HG03159 (cell line): ENCODE data around the gene GLDN.
"Not testable (repeated sequence)": the region's sequence is repeated elsewhere in the genome, so short reads cannot be mapped to it uniquely, and the experiment has no call there.

ENCODE experiments used
- ATAC-seq: cut with Tn5 transposase; IDR thresholded peaks from one replicate; pipeline ENCODE4 v1.9.1; 2021; ENCODE audit warnings: mild to moderate bottlenecking, moderate library complexity; ENCODE audit not compliant: unreplicated experiment

The GLDN gene

GRCh38 chr15:51386960-51387698, 45.7 kb downstream of the GLDN start:
- no peak for ATAC-seq

- no peak for ATAC-seq
These were observed 46.2 kb downstream of the GLDN start for GRCh38 chr15:51387699-51388041.

GRCh38 chr15:51388726-51389125, 47.3 kb downstream of the GLDN start:
- no peak for ATAC-seq

- ATAC-seq: no peak
These were observed 48.9 kb downstream of the GLDN start for GRCh38 chr15:51390241-51390965.

- ATAC-seq: no peak
These were observed 49.5 kb downstream of the GLDN start for GRCh38 chr15:51390966-51391422.

- no peak for ATAC-seq
These were observed 55.5 kb downstream of the GLDN start for GRCh38 chr15:51396921-51397320.

GRCh38 chr15:51398626-51399025, 57.2 kb downstream of the GLDN start:
- ATAC-seq: no peak

- ATAC-seq: no peak
These were observed 59.8 kb downstream of the GLDN start for GRCh38 chr15:51401051-51401780.

GRCh38 chr15:51401872-51402517, 60.5 kb downstream of the GLDN start:
- ATAC-seq: no peak

GRCh38 chr15:51403072-51403878, 61.8 kb downstream of the GLDN start:
- ATAC-seq: no peak

GRCh38 chr15:51403946-51404695, 62.7 kb downstream of the GLDN start:
- no peak for ATAC-seq

- ATAC-seq: no peak
These were observed 64.5 kb downstream of the GLDN start for GRCh38 chr15:51405693-51406523.

- ATAC-seq: no peak
These were observed 72.9 kb downstream of the GLDN start for GRCh38 chr15:51414256-51414860.

- ATAC-seq: no peak
These were observed 74.7 kb downstream of the GLDN start for GRCh38 chr15:51416129-51416528.

- not testable (repeated sequence) for ATAC-seq
These were observed 81.6 kb downstream of the GLDN start for GRCh38 chr15:51423040-51423439.

GRCh38 chr15:51424780-51425179, 83.3 kb downstream of the GLDN start:
- no peak for ATAC-seq

GRCh38 chr15:51425517-51426040, 84.1 kb downstream of the GLDN start:
- ATAC-seq: no peak

GRCh38 chr15:51438526-51438925, 97.1 kb downstream of the GLDN start:
- ATAC-seq: no peak
